Thyroid gland (tissue), 4 donors: Measurements from ENCODE around the gene CLOCK. TPM values are rescaled to one million over a fixed set of nuclear protein-coding genes. Genes with fewer than 3 reads are reported as not detected.

Experiments used
- DNase-seq, 2 donors: peaks; one replicate each; pipeline ENCODE4 v3.0.0-alpha.2; 2019
- H3K27ac ChIP-seq, 3 donors: fragments of 200-600 bp; sonication (generic); 1 replicate in 2 of 3; 2 replicates in 1 of 3; pipeline ENCODE4 v1.5.1; 2016 to 2019; ENCODE audit warnings: mild to moderate bottlenecking in 1 of 3, moderate library complexity in 1 of 3
- H3K27me3 ChIP-seq: fragments of 200-600 bp; sonication (generic); one replicate; pipeline ENCODE4 v1.5.1; 2019
- H3K36me3 ChIP-seq, 2 donors: fragments of 200-600 bp; sonication (generic); one replicate each; pipeline ENCODE4 v1.5.1; 2016 to 2019
- H3K4me1 ChIP-seq, 2 donors: fragments of 200-600 bp; sonication (generic); one replicate each; pipeline ENCODE4 v1.5.1; 2017 to 2019
- H3K4me3 ChIP-seq, 3 donors: fragments of 200-600 bp; sonication (generic); replicated peaks in 1 of 3; 1 replicate in 2 of 3; 2 replicates in 1 of 3; pipeline ENCODE4 v1.5.1; 2016; ENCODE audit warnings: mild to moderate bottlenecking in 1 of 3
- H3K9me3 ChIP-seq: fragments of 200-600 bp; sonication (generic); one replicate; pipeline ENCODE4 v1.5.1; 2017
- CTCF ChIP-seq, 6 experiments: fragments of 200-600 bp in 3 of 6; fragments of 450-650 bp in 3 of 6; sonication (generic) in 3 of 6; IDR thresholded peaks; one replicate each; pipeline ENCODE4 v1.5.1; 2016 to 2019; ENCODE audit warnings: antibody characterized with exemption in 6 of 6, mild to moderate bottlenecking in 2 of 6, inconsistent platforms in 1 of 6, moderate library complexity in 1 of 6
- POLR2A ChIP-seq, 2 donors: fragments of 450-650 bp; IDR thresholded peaks; one replicate each; pipeline ENCODE4 v1.6.1; 2017; ENCODE audit warnings: antibody characterized with exemption in 2 of 2, mild to moderate bottlenecking in 2 of 2, moderate library complexity in 1 of 2
- WGBS, 2 donors: methylation state at CpG; one replicate each; pipeline ENCODE4 v1.1.5; 2017; 5-methylcytosine and 5-hydroxymethylcytosine counted together
- intact Hi-C: fragments of 100-400 bp; cut with DNase I; formaldehyde crosslinking; loops from one replicate; pipeline ENCODE4 v1.15.1; 2023
- total RNA-seq, 4 donors: library from RNA; depleted of rRNA; stranded (reverse); fragments of >200 nt; gene quantifications; one replicate each; pipeline ENCODE4 v1.2.3, GENCODE V29; 2016

Gene CLOCK
- total RNA-seq, 4 donors from 2014 or later, result 26.1 to 60.3 (median 31.6) TPM

- H3K36me3 ChIP-seq, result peaks cover 0 to 7% of the 10 kb centered on the region in 2 donors
- no peaks in the 10 kb centered on the region for H3K9me3 ChIP-seq
- H3K27ac ChIP-seq, result no peak overlapping the region
- TF ChIP-seq POLR2A (IDR thresholded peaks at IDR 0.05), result no peak
- H3K27me3 ChIP-seq, result no peaks in the 10 kb centered on the region
- no peak for DNase-seq
- intact Hi-C loops, result no loop called here
- 90 to 93% methylated on average over 1 of the region's 1 CpG for WGBS, 2 donors
- H3K4me3 ChIP-seq, result no peak overlapping the region
- H3K4me1 ChIP-seq, result no peaks in the 10 kb centered on the region
These were observed 55.2 kb downstream of the CLOCK start for GRCh38 chr4:55491486-55491885.

GRCh38 chr4:55488716-55489115 lies 58.0 kb downstream of the CLOCK start:
- H3K4me3 ChIP-seq, result no peak overlapping the region
- H3K27me3 ChIP-seq, result no peaks in the 10 kb centered on the region
- TF ChIP-seq CTCF (IDR thresholded peaks at IDR 0.05) (no peak), POLR2A (IDR thresholded peaks at IDR 0.05) (no peak)
- no peak for DNase-seq
- intact Hi-C loops, result no loop called here
- H3K36me3 ChIP-seq, result peaks cover 0 to 7% of the 10 kb centered on the region in 2 donors
- H3K4me1 ChIP-seq, result no peaks in the 10 kb centered on the region
- 98 to 100% methylated on average over 3 of the region's 3 CpGs for WGBS, 2 donors
- H3K27ac ChIP-seq, result no peak overlapping the region
- no peaks in the 10 kb centered on the region for H3K9me3 ChIP-seq

- Histone ChIP-seq H3K27ac (no peak overlapping the region), H3K27me3 (no peaks in the 10 kb centered on the region), H3K36me3 (peaks cover 0 to 7% of the 10 kb centered on the region in 2 donors), H3K4me3 (no peak overlapping the region), H3K9me3 (no peaks in the 10 kb centered on the region), H3K4me1 (no peaks in the 10 kb centered on the region)
- 97 to 98% methylated on average over 1 of the region's 1 CpG for WGBS, 2 donors
- intact Hi-C loops, result no loop called here
- TF ChIP-seq POLR2A (IDR thresholded peaks at IDR 0.05) (no peak), CTCF (IDR thresholded peaks at IDR 0.05) (no peak)
- DNase-seq, result no peak
These were observed 60.9 kb downstream of the CLOCK start for GRCh38 chr4:55485821-55486220.

GRCh38 chr4:55483315-55483714 lies 63.4 kb downstream of the CLOCK start:
- DNase-seq, result no peak
- H3K4me3 ChIP-seq, result no peak overlapping the region
- 79 to 83% methylated on average over 5 of the region's 5 CpGs for WGBS, 2 donors
- intact Hi-C loops, result no loop called here
- no peaks in the 10 kb centered on the region for H3K4me1 ChIP-seq
- H3K9me3 ChIP-seq, result no peaks in the 10 kb centered on the region
- peaks cover 0 to 2% of the 10 kb centered on the region in 2 donors for H3K36me3 ChIP-seq
- no peaks in the 10 kb centered on the region for H3K27me3 ChIP-seq
- no peak overlapping the region for H3K27ac ChIP-seq
- TF ChIP-seq CTCF (IDR thresholded peaks at IDR 0.05) (no peak), POLR2A (IDR thresholded peaks at IDR 0.05) (no peak)

GRCh38 chr4:55475394-55476243 lies 71.1 kb downstream of the CLOCK start:
- H3K9me3 ChIP-seq, result no peaks in the 10 kb centered on the region
- H3K27ac ChIP-seq, result no peak overlapping the region
- no peaks in the 10 kb centered on the region for H3K4me1 ChIP-seq
- no peaks in the 10 kb centered on the region for H3K27me3 ChIP-seq
- DNase-seq, result no peak
- 78 to 93% methylated on average over 6 of the region's 6 CpGs for WGBS, 2 donors
- intact Hi-C loops, result no loop called here
- H3K4me3 ChIP-seq, result no peak overlapping the region
- TF ChIP-seq CTCF (IDR thresholded peaks at IDR 0.05), result no peak
- TF ChIP-seq POLR2A (IDR thresholded peaks at IDR 0.05), result no peak
- peaks cover 11 to 21% of the 10 kb centered on the region in 2 donors for H3K36me3 ChIP-seq
